DMS53 treated with DMSO at 0.1 percent for 48 hours (cell line): ENCODE results near the gene USP35.

Experiments used
- DNase-seq: peaks from one replicate; lab custom pipeline; 2025; ENCODE audit not compliant: unreplicated experiment; lab: John Stamatoyannopoulos, UW

Gene USP35

GRCh38 chr11:78195917-78196560, 7.3 kb downstream of the USP35 start:
- DNase-seq, result no peak

GRCh38 chr11:78196661-78197091, 8.0 kb downstream of the USP35 start:
- DNase-seq, result no peak

- DNase-seq, result no peak
These were observed 9.1 kb downstream of the USP35 start for GRCh38 chr11:78197816-78198215.

- no peak for DNase-seq
These were observed 10.4 kb downstream of the USP35 start for GRCh38 chr11:78199015-78199652.

- DNase-seq, result no peak
These were observed 10.9 kb downstream of the USP35 start for GRCh38 chr11:78199653-78200015.

- no peak for DNase-seq
These were observed 11.3 kb downstream of the USP35 start for GRCh38 chr11:78200061-78200460.

- no peak for DNase-seq
These were observed 11.8 kb downstream of the USP35 start for GRCh38 chr11:78200553-78200952.

GRCh38 chr11:78201096-78201818, 12.5 kb downstream of the USP35 start:
- no peak for DNase-seq

GRCh38 chr11:78202733-78203167, 14.0 kb downstream of the USP35 start:
- no peak for DNase-seq

GRCh38 chr11:78203184-78203583, 14.5 kb downstream of the USP35 start:
- DNase-seq, result no peak

- DNase-seq, result no peak
These were observed 16.5 kb downstream of the USP35 start for GRCh38 chr11:78205256-78205655.

GRCh38 chr11:78205691-78206090, 17.0 kb downstream of the USP35 start:
- DNase-seq, result no peak

GRCh38 chr11:78207532-78208256, 19.0 kb downstream of the USP35 start:
- no peak for DNase-seq

- DNase-seq, result no peak
These were observed 19.8 kb downstream of the USP35 start for GRCh38 chr11:78208257-78209165.

- DNase-seq, result no peak
These were observed 20.8 kb downstream of the USP35 start for GRCh38 chr11:78209478-78209877.

GRCh38 chr11:78210000-78210608, 21.4 kb downstream of the USP35 start:
- no peak for DNase-seq

GRCh38 chr11:78211565-78211964, 22.8 kb downstream of the USP35 start:
- no peak for DNase-seq

- no peak for DNase-seq
These were observed 24.1 kb downstream of the USP35 start for GRCh38 chr11:78212586-78213371.
